Endothelial cell of umbilical vein (primary cell): ENCODE results near the gene RRM2.

Source experiments
- CTCF ChIP-seq, 2 donors: IDR thresholded peaks; 1 replicate in 1 of 2; 2 replicates in 1 of 2; pipeline ENCODE4 v1.5.1; 2011; ENCODE audit warnings: low read length in 2 of 2, mild to moderate bottlenecking in 2 of 2, moderate library complexity in 2 of 2, control low read depth in 1 of 2, inconsistent platforms in 1 of 2, low read depth in 1 of 2; ENCODE audit not compliant: insufficient read depth in 1 of 2; ENCODE audit errors: extremely low read depth in 1 of 2
- EZH2 ChIP-seq: IDR thresholded peaks from 2 replicates; pipeline ENCODE4 v1.6.1; 2012; ENCODE audit warnings: borderline replicate concordance, low read depth, mild to moderate bottlenecking, moderate library complexity, low read length, inconsistent platforms; ENCODE audit not compliant: severe bottlenecking
- MAX ChIP-seq: IDR thresholded peaks from 2 replicates; pipeline ENCODE4 v1.6.1; 2011; ENCODE audit not compliant: insufficient read depth, insufficient read length
- POLR2AphosphoS5 ChIP-seq: IDR thresholded peaks from 2 replicates; pipeline ENCODE4 v1.6.1; 2012; ENCODE audit warnings: low read depth, mild to moderate bottlenecking, control low read depth, low read length, moderate library complexity; ENCODE audit not compliant: insufficient read depth

GRCh38 chr2:10083046-10083445, 39.5 kb upstream of the RRM2 start:
- TF ChIP-seq CTCF (IDR thresholded peaks at IDR 0.05; ENCODE audit: extremely low read depth in 1 of 2, insufficient read depth in 1 of 2, low read depth in 1 of 2, low read length in 2 of 2) (no peak), EZH2 (no peak), MAX (no peak), POLR2AphosphoS5 (no peak)
